SH-SY5Y (cell line): ENCODE results near the gene DNER.

Experiments
- GATA2 ChIP-seq: IDR thresholded peaks from 2 replicates; pipeline ENCODE4 v1.6.1; 2011; ENCODE audit warnings: mild to moderate bottlenecking, low read depth, low read length
- GATA3 ChIP-seq: IDR thresholded peaks from 2 replicates; pipeline ENCODE4 v1.6.1; 2011; ENCODE audit warnings: low read depth, mild to moderate bottlenecking, low read length, moderate library complexity

DNA sequence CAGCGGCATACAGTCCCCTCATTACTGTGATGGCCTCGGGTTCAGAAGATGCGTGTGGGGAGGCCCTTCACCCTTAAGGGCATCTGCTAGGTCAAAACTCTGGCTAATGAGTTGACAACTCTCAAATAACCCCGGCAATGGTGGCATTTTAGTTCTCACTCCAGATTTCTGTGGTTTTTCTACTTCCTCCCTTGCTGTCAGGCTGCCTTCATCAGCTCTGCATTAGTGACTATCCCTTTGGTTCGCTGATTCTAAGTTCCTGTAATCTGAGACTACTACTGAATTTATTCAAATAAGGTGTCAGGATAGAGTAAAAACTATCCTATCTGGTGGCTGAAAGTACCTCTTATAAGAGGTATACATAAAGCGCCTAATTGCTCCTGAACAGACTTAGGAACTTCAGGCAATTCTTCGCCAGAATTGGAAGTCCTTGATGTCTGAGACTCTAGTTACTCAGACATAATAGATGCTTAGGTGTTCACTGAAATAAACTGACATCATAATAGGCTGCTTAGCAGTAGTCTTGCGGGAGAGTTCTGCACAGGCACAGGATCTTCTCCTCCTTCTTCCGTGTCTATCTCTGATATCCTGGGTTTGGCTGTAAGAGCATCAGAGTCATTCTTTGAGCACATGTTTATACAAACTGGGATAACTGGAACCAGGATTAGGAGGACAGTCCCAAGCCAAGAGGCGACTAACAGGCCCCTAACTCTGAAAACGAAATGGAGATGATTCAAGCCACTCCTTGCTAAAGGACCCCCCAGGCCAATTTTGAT, 194.5 kb downstream of the DNER start:
- TF ChIP-seq GATA2 (no peak), GATA3 (no peak)
